Measurements from ENCODE around the gene RHBDD2.
A peak's percentile ranks its signal among the peaks of the same experiment; 100 is the strongest.
"Not testable (repeated sequence)": the region's sequence is repeated elsewhere in the genome, so short reads cannot be mapped to it uniquely, and the experiment has no call there.

RHBDD2 gene

DNA sequence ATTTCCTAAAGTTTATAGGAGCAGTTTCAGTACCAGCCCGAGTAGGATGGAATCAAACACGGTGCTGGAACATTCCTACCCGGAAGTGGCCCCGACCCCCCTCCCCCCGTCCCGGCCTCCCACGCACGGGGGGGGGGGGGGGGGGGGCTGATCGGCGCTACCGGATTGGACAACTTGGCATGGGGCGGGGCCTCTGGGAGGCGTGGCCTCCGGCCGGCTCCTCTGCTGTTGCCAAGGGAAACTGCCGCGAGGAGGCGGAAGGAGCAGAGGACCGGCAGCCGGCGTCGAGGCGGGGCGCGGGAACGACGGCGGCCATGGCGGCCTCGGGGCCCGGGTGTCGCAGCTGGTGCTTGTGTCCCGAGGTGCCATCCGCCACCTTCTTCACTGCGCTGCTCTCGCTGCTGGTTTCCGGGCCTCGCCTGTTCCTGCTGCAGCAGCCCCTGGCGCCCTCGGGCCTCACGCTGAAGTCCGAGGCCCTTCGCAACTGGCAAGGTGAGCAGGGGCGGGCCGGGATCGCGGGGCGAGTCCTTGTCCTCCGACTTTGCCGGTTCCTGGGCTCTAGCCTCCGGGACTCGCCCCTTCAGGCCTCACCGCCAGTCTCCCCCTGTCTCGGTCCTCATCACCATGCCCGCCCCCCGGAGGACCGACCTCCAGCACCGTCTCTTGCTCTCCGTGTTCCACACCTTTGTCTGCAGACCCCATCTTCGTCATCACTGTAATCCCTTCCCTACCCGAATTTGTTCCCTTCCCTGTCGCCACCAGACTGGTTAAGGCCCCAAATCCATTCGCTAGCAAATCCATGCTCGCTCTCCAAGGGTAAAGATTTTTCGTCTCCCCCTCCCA lies at the start of gene RHBDD2:
TSS of gene RHBDD2 (plus strand) at position 266 of the 843 bp plus-strand sequence. CDS start at position 315, 49 bp downstream.
- peak within 1 kb of the TSS; percentile 87 for H3K4me2 ChIP-seq (ENCODE audit: insufficient read depth, low read length)
- peak within 1 kb of the TSS; percentile 60 to 69 for H3K4me3 ChIP-seq (ENCODE audit: low read depth in 1 of 2, low read length in 2 of 2)
- H2AFZ ChIP-seq (ENCODE audit: low read depth, low read length), result peak within 1 kb of the TSS; percentile 89
- TF ChIP-seq EZH2 (IDR thresholded peaks at IDR 0.05; ENCODE audit: borderline replicate concordance, low read depth, low read length, severe bottlenecking) (no peak), CTCF (IDR thresholded peaks at IDR 0.05; ENCODE audit: borderline replicate concordance, extremely low read depth, low read length, poor library complexity, severe bottlenecking) (no peak)
- H3K27me3 ChIP-seq (ENCODE audit: insufficient read depth, low read length, poor library complexity), result no peaks in the 10 kb centered on the region
- peak within 1 kb of the TSS; percentile 93 for H3K9ac ChIP-seq (ENCODE audit: low read depth, low read length)
- peaks cover 37% of the 10 kb centered on the region for H3K36me3 ChIP-seq (ENCODE audit: insufficient read depth, low read length)
- DNase-seq (peak; percentile 97), ATAC-seq (ENCODE audit: insufficient read depth, low read depth) (peak; percentile 95)
- no peaks in the 10 kb centered on the region for H3K9me3 ChIP-seq (ENCODE audit: insufficient read depth, low read length, severe bottlenecking)
- H3K27ac ChIP-seq (ENCODE audit: low read length), result peak within 1 kb of the TSS; percentile 90
- H3K4me1 ChIP-seq (ENCODE audit: insufficient read depth, low read length), result peaks cover 23% of the 10 kb centered on the region
- H4K20me1 ChIP-seq (ENCODE audit: insufficient read depth, low read length), result no peaks in the 10 kb centered on the region
- peaks cover 28% of the 10 kb centered on the region for H3K79me2 ChIP-seq (ENCODE audit: insufficient read depth, low read length)

DNA sequence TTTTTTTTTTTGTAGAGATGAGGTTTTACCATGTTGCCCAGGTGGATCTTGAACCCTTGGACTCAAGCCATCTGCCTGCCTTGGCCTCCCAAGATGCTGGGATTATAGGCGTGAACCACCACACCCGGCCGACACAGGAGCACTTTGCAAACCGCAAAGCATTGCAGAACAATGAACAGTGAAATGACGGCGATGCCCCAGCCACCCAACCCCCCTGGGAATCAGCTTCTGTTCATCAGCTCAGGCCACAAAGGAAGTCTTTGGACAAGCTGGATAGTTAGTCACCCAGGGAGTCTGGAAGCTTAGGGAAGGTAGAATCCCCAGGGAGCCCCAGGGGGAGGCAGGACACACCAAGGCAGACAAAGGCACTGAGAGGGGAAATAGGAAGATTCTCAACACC lies 49.2 kb upstream of the RHBDD2 start:
- H2AFZ ChIP-seq (ENCODE audit: low read depth, low read length); H3K9ac ChIP-seq (ENCODE audit: low read depth, low read length); ATAC-seq (ENCODE audit: insufficient read depth, low read depth); H3K27ac ChIP-seq (ENCODE audit: low read length); H3K4me1 ChIP-seq (ENCODE audit: insufficient read depth, low read length); H3K4me3 ChIP-seq (ENCODE audit: low read depth in 1 of 2, low read length in 2 of 2); DNase-seq; H3K27me3 ChIP-seq (ENCODE audit: insufficient read depth, low read length, poor library complexity); H3K4me2 ChIP-seq (ENCODE audit: insufficient read depth, low read length); H3K79me2 ChIP-seq (ENCODE audit: insufficient read depth, low read length); H3K36me3 ChIP-seq (ENCODE audit: insufficient read depth, low read length); H3K9me3 ChIP-seq (ENCODE audit: insufficient read depth, low read length, severe bottlenecking); H4K20me1 ChIP-seq (ENCODE audit: insufficient read depth, low read length): not testable (repeated sequence)

DNA sequence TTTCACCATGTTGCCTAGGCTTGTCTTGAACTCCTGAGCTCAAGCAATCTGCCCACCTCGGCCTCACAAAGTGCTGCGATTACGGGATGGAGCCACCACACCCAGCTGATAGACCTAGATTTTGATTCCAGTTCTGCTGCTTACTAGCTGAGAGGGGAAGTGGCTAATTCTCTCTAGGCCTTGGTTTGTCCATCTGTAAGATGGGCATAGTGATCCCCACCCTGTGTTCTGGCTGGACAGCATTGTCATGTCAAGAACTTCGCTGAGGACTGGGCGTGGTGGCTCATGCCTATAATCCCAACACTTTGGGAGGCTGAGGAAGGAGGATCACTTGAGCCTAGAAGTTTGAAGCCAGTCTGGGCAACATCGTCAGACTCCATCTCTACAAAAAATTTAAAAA lies 47.9 kb upstream of the RHBDD2 start:
- Histone ChIP-seq H3K4me1 (ENCODE audit: insufficient read depth, low read length) (no peaks in the 10 kb centered on the region), H3K4me2 (ENCODE audit: insufficient read depth, low read length) (no peak overlapping the region), H3K79me2 (ENCODE audit: insufficient read depth, low read length) (no peaks in the 10 kb centered on the region), H2AFZ (ENCODE audit: low read depth, low read length) (no peak overlapping the region), H3K4me3 (ENCODE audit: low read depth in 1 of 2, low read length in 2 of 2) (no peak overlapping the region), H3K9ac (ENCODE audit: low read depth, low read length) (no peak overlapping the region), H3K9me3 (ENCODE audit: insufficient read depth, low read length, severe bottlenecking) (no peaks in the 10 kb centered on the region), H3K27ac (ENCODE audit: low read length) (no peak overlapping the region), H3K36me3 (ENCODE audit: insufficient read depth, low read length) (no peaks in the 10 kb centered on the region), H4K20me1 (ENCODE audit: insufficient read depth, low read length) (no peaks in the 10 kb centered on the region), H3K27me3 (ENCODE audit: insufficient read depth, low read length, poor library complexity) (no peaks in the 10 kb centered on the region)
- ATAC-seq (ENCODE audit: insufficient read depth, low read depth), result no peak
- no peak for TF ChIP-seq CTCF (IDR thresholded peaks at IDR 0.05; ENCODE audit: borderline replicate concordance, extremely low read depth, low read length, poor library complexity, severe bottlenecking)
- no peak for TF ChIP-seq EZH2 (IDR thresholded peaks at IDR 0.05; ENCODE audit: borderline replicate concordance, low read depth, low read length, severe bottlenecking)
- no peak for DNase-seq

DNA sequence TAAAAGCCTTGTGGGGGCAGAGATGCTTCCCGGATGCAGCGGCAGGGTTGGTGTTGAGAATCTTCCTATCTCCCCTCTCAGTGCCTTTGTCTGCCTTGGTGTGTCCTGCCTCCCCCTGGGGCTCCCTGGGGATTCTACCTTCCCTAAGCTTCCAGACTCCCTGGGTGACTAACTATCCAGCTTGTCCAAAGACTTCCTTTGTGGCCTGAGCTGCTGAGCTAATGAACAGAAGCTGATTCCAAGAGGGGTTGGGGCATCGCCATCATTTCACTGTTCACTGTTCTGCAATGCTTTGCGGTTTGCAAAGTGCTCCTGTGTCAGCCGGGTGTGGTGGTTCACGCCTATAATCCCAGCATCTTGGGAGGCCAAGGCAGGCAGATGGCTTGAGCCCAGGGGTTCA lies 45.2 kb upstream of the RHBDD2 start:
- H3K4me2 ChIP-seq (ENCODE audit: insufficient read depth, low read length), result not testable (repeated sequence)

More for the DNA sequence above, 45.2 kb upstream of the RHBDD2 start:
- H3K4me1 ChIP-seq (ENCODE audit: insufficient read depth, low read length); ATAC-seq (ENCODE audit: insufficient read depth, low read depth); H3K27ac ChIP-seq (ENCODE audit: low read length); H4K20me1 ChIP-seq (ENCODE audit: insufficient read depth, low read length); H3K9ac ChIP-seq (ENCODE audit: low read depth, low read length); H3K4me3 ChIP-seq (ENCODE audit: low read depth in 1 of 2, low read length in 2 of 2); H2AFZ ChIP-seq (ENCODE audit: low read depth, low read length); H3K79me2 ChIP-seq (ENCODE audit: insufficient read depth, low read length); H3K36me3 ChIP-seq (ENCODE audit: insufficient read depth, low read length); H3K9me3 ChIP-seq (ENCODE audit: insufficient read depth, low read length, severe bottlenecking); DNase-seq; H3K27me3 ChIP-seq (ENCODE audit: insufficient read depth, low read length, poor library complexity): not testable (repeated sequence)
